K562 (cell line): ENCODE data around the gene ALDH18A1. TPM values are rescaled to one million over a fixed set of nuclear protein-coding genes. Genes with fewer than 3 reads are reported as not detected.
A peak's percentile ranks its signal among the peaks of the same experiment; 100 is the strongest.

Source experiments
- ATAC-seq: fragments of 200-7000 bp; cut with Tn5 transposase; 3 replicates; pipeline ENCODE4 v1.9.1; 2020; ENCODE audit warnings: moderate library complexity
- BruUV-seq: library from RNA; stranded (reverse); fragments of 400-500 nt; replicated peaks from 2 replicates; lab custom pipeline; 2021; lab: Mats Ljungman, UMichigan
- CTCF ChIA-PET: fragments of 300-600 bp; formaldehyde crosslinking; extraction: SDS; loops from one replicate; lab custom pipeline; 2021; ENCODE audit warnings: low intra/inter-chr PET ratio; lab: Yijun Ruan, JAX
- POLR2A ChIA-PET: fragments of 300-600, 350-650 bp; sonication (Branson Sonifier 250); formaldehyde crosslinking; extraction: SDS; loops from one replicate; lab custom pipeline; 2021; ENCODE audit warnings: antibody characterized with exemption, inconsistent platforms; lab: Yijun Ruan, JAX
- DNase-seq, 4 experiments: peaks; one replicate each; pipeline versions ENCODE4 v3.0.0 to v3.0.0-alpha.2; 2011 to 2018; ENCODE audit warnings: low spot score in 3 of 4, mixed read lengths in 3 of 4; ENCODE audit errors: extremely low read depth in 1 of 4
- FAIRE-seq: peaks from 2 replicates; lab custom pipeline; 2011; peaks lifted over from hg19 to GRCh38; lab: Jason Lieb, UNC
- H2AFZ ChIP-seq: 2 replicates; pipeline ENCODE4 v1.6.0; 2011; ENCODE audit warnings: low read depth, low read length, control low read depth, inconsistent platforms
- H3K27ac ChIP-seq: fragments of 200-600 bp; 3 replicates; pipeline ENCODE4 v1.8.0; 2011; ENCODE audit warnings: low read depth, mild to moderate bottlenecking, control low read depth, inconsistent platforms, low read length, moderate library complexity, mixed read lengths; ENCODE audit errors: extremely low read depth
- H3K27me3 ChIP-seq, 2 experiments: fragments of 300-600 bp in 1 of 2; 2 replicates in 1 of 2; 3 replicates in 1 of 2; pipeline versions ENCODE4 v1.6.0 to v1.8.0; 2011; ENCODE audit warnings: inconsistent platforms in 2 of 2, low read length in 2 of 2, mild to moderate bottlenecking in 1 of 2, mixed read lengths in 1 of 2, moderate library complexity in 1 of 2; ENCODE audit not compliant: control insufficient read depth in 2 of 2, insufficient read depth in 2 of 2
- H3K36me3 ChIP-seq: fragments of 300-600 bp; 3 replicates; pipeline ENCODE4 v1.8.0; 2011; ENCODE audit warnings: mild to moderate bottlenecking, low read length, inconsistent platforms; ENCODE audit not compliant: control insufficient read depth, insufficient read depth
- H3K4me1 ChIP-seq, 2 experiments: fragments of 200-600 bp in 1 of 2; replicated peaks in 1 of 2; 2 replicates in 1 of 2; 3 replicates in 1 of 2; pipeline versions ENCODE4 v1.5.1 to v1.8.0; 2011; ENCODE audit warnings: inconsistent platforms in 2 of 2, low read length in 2 of 2, mild to moderate bottlenecking in 1 of 2, mixed read lengths in 1 of 2, moderate library complexity in 1 of 2; ENCODE audit not compliant: control insufficient read depth in 2 of 2, insufficient read depth in 2 of 2
- H3K4me2 ChIP-seq: 2 replicates; pipeline ENCODE4 v1.6.1; 2011; ENCODE audit warnings: low read length, control low read depth, inconsistent platforms, mixed read lengths; ENCODE audit not compliant: insufficient read depth
- H3K4me3 ChIP-seq: fragments of 200-600 bp; sonication (generic), shearing (Covaris generic); 2 replicates; pipeline ENCODE4 v1.5.1; 2016; ENCODE audit warnings: control low read depth, inconsistent platforms
- H3K79me2 ChIP-seq: fragments of 200-600 bp; 3 replicates; pipeline ENCODE4 v1.8.0; 2011; ENCODE audit warnings: low read length, inconsistent platforms; ENCODE audit not compliant: control insufficient read depth, insufficient read depth
- H3K9ac ChIP-seq, 2 experiments: 2 replicates each; pipeline versions ENCODE4 v1.6.0 to v1.6.1; 2011; ENCODE audit warnings: low read depth in 2 of 2, low read length in 2 of 2, control low read depth in 1 of 2, inconsistent platforms in 1 of 2, mild to moderate bottlenecking in 1 of 2, mixed read lengths in 1 of 2; ENCODE audit not compliant: insufficient read depth in 1 of 2
- H3K9me1 ChIP-seq: one replicate; pipeline ENCODE4 v1.6.0; 2011; ENCODE audit warnings: inconsistent platforms, mild to moderate bottlenecking, low read length, moderate library complexity; ENCODE audit not compliant: control insufficient read depth, insufficient read depth
- H3K9me3 ChIP-seq: replicated peaks from 2 replicates; pipeline ENCODE4 v1.5.1; 2011; ENCODE audit warnings: low read depth, low read length, inconsistent platforms; ENCODE audit not compliant: control insufficient read depth, insufficient read depth
- H4K20me1 ChIP-seq: replicated peaks from 2 replicates; pipeline ENCODE4 v1.6.1; 2011; ENCODE audit warnings: low read length, inconsistent platforms, mixed read lengths; ENCODE audit not compliant: control insufficient read depth, insufficient read depth
- CHD2 ChIP-seq: IDR thresholded peaks from 2 replicates; pipeline ENCODE4 v1.6.1; 2011; ENCODE audit warnings: low read depth, low read length
- ESRRB ChIP-seq: fragments of 250-450 bp; sonication (Bioruptor Pico); IDR thresholded peaks from 2 replicates; pipeline ENCODE4 v1.5.0; 2020; ENCODE audit warnings: mild to moderate bottlenecking, moderate library complexity, borderline replicate concordance
- ETV5 ChIP-seq: sonication (generic); formaldehyde crosslinking; IDR thresholded peaks from 2 replicates; pipeline ENCODE4 v1.4.0; 2020; ENCODE audit warnings: low read depth, mild to moderate bottlenecking, missing genetic modification reagents
- KAT7 ChIP-seq: sonication (generic); formaldehyde crosslinking; IDR thresholded peaks from 2 replicates; pipeline ENCODE4 v1.8.0; 2022; ENCODE audit warnings: missing genetic modification reagents, mild to moderate bottlenecking, borderline replicate concordance
- PHTF2 ChIP-seq: fragments of 250-450 bp; sonication (Bioruptor Pico); IDR thresholded peaks from 2 replicates; pipeline ENCODE4 v1.5.0; 2021; ENCODE audit warnings: mild to moderate bottlenecking
- ZNF174 ChIP-seq: fragments of 250-450 bp; sonication (Bioruptor Pico); IDR thresholded peaks from 2 replicates; pipeline ENCODE4 v1.4.0; 2020; ENCODE audit warnings: mild to moderate bottlenecking
- ZNF347 ChIP-seq: fragments of 450-650 bp; formaldehyde crosslinking; IDR thresholded peaks from 2 replicates; pipeline ENCODE4 v1.4.0; 2020; ENCODE audit warnings: low read depth, mild to moderate bottlenecking, moderate library complexity
- WGBS: fragments of 100-300 bp; shearing (Covaris generic); methylation state at CpG from one replicate; pipeline ENCODE4 v1.1.6; 2016; ENCODE audit warnings: low coverage, mixed read lengths; ENCODE audit not compliant: insufficient coverage; ENCODE audit errors: missing lambda C conversion rate; 5-methylcytosine and 5-hydroxymethylcytosine counted together
- in situ Hi-C: fragments of 300-500 bp; cut with MboI; formaldehyde crosslinking; loops from 4 replicates; pipeline ENCODE4 v1.15.0; 2018; ENCODE audit warnings: inconsistent platforms, mixed read lengths
- intact Hi-C: fragments of 100-400 bp; cut with micrococcal nuclease; formaldehyde crosslinking; loops from 2 replicates; pipeline ENCODE4 v1.14.2; 2022
- polyA plus RNA-seq, 8 experiments: library from polyadenylated mRNA; depleted of rRNA in 4 of 8; stranded (reverse) in 5 of 8; unstranded in 3 of 8; fragments of >200 nt; fragmentation: Nextera tagmentation in 2 of 8; fragmentation: Illumina TruSeq in 1 of 8; extraction: Ambion mirVana in 2 of 8; extraction: Trizol in 1 of 8; gene quantifications; 2 replicates each; pipeline versions ENCODE4 v1.2.1 to v1.2.3, GENCODE V29; 2011 to 2014; ENCODE audit warnings: inconsistent platforms in 1 of 8, missing spikeins in 1 of 8
- total RNA-seq, 7 experiments: library from RNA; depleted of rRNA in 6 of 7; stranded (reverse); fragments of >200 nt in 6 of 7; fragmentation: Illumina TruSeq in 2 of 7; extraction: Trizol in 2 of 7; gene quantifications; 2 replicates each; pipeline versions ENCODE4 v1.2.1 to v1.2.3, GENCODE V29; 2011 to 2021; ENCODE audit warnings: low replicate concordance in 1 of 7
- TF ChIP-seq, protein P1 (sequence below): fragments of 450-650 bp; formaldehyde crosslinking; IDR thresholded peaks from 2 replicates; pipeline ENCODE4 v1.4.0; 2022; ENCODE audit warnings: missing genetic modification characterization
- TF ChIP-seq, protein P2 (sequence below): fragments of 250-450 bp; sonication (Bioruptor Pico); IDR thresholded peaks from 2 replicates; pipeline ENCODE4 v1.8.0; 2021; ENCODE audit warnings: moderate library complexity, mild to moderate bottlenecking, inconsistent platforms

The ALDH18A1 gene
- total and polyA plus RNA-seq, 9 of the 15 experiments (the other 6 are each of a cell fraction or from before 2014, with no cell fraction given), result 12.0 to 83.3 (median 43.8) TPM

DNA sequence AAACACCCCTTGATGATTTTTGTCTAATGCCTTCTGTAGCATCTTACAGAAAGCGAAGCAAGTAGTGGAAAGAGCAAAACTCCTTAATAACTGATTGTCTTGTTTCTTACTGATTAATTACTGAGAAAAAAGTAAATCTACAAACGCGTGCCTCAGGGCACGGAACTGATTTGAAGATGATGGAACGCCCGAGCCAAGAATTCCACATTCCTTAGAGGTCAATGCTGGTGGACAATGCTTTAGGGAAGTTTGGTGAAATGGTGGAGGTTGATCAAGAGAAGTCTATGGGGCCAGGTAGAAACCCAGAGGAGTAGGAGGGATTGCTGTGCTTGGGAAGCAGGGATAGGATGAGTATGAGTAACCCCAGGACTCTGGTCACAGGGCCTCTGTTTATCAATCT, 90.4 kb downstream of the ALDH18A1 start (continued):
- TF ChIP-seq, protein P1, sequence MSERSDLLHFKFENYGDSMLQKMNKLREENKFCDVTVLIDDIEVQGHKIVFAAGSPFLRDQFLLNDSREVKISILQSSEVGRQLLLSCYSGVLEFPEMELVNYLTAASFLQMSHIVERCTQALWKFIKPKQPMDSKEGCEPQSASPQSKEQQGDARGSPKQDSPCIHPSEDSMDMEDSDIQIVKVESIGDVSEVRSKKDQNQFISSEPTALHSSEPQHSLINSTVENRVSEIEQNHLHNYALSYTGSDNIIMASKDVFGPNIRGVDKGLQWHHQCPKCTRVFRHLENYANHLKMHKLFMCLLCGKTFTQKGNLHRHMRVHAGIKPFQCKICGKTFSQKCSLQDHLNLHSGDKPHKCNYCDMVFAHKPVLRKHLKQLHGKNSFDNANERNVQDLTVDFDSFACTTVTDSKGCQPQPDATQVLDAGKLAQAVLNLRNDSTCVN (CRISPR knock-in tag), result no peak
- TF ChIP-seq, protein P2, sequence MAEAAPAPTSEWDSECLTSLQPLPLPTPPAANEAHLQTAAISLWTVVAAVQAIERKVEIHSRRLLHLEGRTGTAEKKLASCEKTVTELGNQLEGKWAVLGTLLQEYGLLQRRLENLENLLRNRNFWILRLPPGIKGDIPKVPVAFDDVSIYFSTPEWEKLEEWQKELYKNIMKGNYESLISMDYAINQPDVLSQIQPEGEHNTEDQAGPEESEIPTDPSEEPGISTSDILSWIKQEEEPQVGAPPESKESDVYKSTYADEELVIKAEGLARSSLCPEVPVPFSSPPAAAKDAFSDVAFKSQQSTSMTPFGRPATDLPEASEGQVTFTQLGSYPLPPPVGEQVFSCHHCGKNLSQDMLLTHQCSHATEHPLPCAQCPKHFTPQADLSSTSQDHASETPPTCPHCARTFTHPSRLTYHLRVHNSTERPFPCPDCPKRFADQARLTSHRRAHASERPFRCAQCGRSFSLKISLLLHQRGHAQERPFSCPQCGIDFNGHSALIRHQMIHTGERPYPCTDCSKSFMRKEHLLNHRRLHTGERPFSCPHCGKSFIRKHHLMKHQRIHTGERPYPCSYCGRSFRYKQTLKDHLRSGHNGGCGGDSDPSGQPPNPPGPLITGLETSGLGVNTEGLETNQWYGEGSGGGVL (CRISPR knock-in tag), result no peak
- TF ChIP-seq KAT7 (CRISPR knock-in tag) (no peak), ETV5 (CRISPR knock-in tag) (no peak), ZNF347 (CRISPR knock-in tag) (no peak), CHD2 (no peak)

DNA sequence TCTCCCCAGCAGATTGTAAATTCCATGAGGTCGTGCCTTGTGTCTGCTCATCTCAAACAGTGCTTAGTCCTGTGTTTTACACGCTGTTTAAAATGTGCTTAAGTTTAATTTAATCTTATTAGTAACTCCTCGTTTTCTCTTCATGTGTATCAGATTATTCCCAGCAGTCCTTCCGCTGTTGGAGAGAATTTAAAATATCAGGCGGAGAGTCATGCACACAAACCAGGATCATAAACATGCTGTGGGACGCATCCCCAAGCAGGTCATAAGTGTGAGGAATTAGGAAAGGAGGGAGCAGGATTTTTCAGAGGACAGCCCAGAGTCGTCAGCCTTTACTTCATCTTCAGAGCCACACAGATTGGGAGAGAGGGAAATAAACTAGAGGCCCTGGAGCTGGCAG, 91.2 kb downstream of the ALDH18A1 start:
- peaks cover 4% of the 10 kb centered on the region; the same call in 1 of the 3 replicates for H3K79me2 ChIP-seq
- no peak overlapping the region for H3K4me3 ChIP-seq
- H3K9me3 ChIP-seq, result no peaks in the 10 kb centered on the region; the same call in 1 of the 2 replicates
- no peak overlapping the region for H3K4me2 ChIP-seq
- in situ Hi-C loops, result no loop called here
- no peaks in the 10 kb centered on the region for H3K36me3 ChIP-seq
- H3K9ac ChIP-seq, result no peak overlapping the region
- DNase-seq, result no peak
- H3K27ac ChIP-seq, result no peak overlapping the region
- FAIRE-seq, result no peak
- intact Hi-C loops, result loop anchor here (2.0 kb wide), 1 partner anchor 99 kb away; no protein-coding TSS in a partner anchor
- 64% methylated on average over 7 of the region's 7 CpGs for WGBS
- ATAC-seq, result no peak
- peak overlapping the region; percentile 72 for H2AFZ ChIP-seq
- CTCF ChIA-PET, result no interaction called here
- peaks cover 3 to 11% of the 10 kb centered on the region in 2 experiments; a peak in 4 of 5 replicates for H3K4me1 ChIP-seq
- POLR2A ChIA-PET, result no interaction called here
- no peak for TF ChIP-seq ZNF174 (CRISPR knock-in tag)
- no peak for TF ChIP-seq ESRRB (CRISPR knock-in tag)
- TF ChIP-seq PHTF2, result no peak
- no peaks in the 10 kb centered on the region for H3K27me3 ChIP-seq
- H3K9me1 ChIP-seq, result no peaks in the 10 kb centered on the region
- no TSS peak for BruUV-seq
- no peaks in the 10 kb centered on the region for H4K20me1 ChIP-seq
